Stomach (tissue), 4 donors: ENCODE data around the gene RILPL2.

Experiments
- CTCF ChIP-seq, 7 experiments: fragments of 450-650 bp in 4 of 7; fragments of 200-600 bp in 3 of 7; sonication (generic) in 3 of 7; IDR thresholded peaks; one replicate each; pipeline ENCODE4 v1.5.1; 2016 to 2019; ENCODE audit warnings: antibody characterized with exemption in 7 of 7, control low read depth in 2 of 7, mild to moderate bottlenecking in 1 of 7
- EP300 ChIP-seq: sonication (generic); formaldehyde crosslinking; IDR thresholded peaks from one replicate; pipeline ENCODE4 v1.6.1; 2017; ENCODE audit warnings: antibody characterized with exemption
- POLR2A ChIP-seq, 4 donors: fragments of 450-650 bp; IDR thresholded peaks; one replicate each; pipeline ENCODE4 v1.6.1; 2016; ENCODE audit warnings: antibody characterized with exemption in 4 of 4, control low read depth in 2 of 4, mild to moderate bottlenecking in 1 of 4, moderate library complexity in 1 of 4

GRCh38 chr12:123395236-123395635 is 41.2 kb downstream of the RILPL2 start:
- TF ChIP-seq POLR2A (IDR thresholded peaks at IDR 0.05): no peak
- no peak for TF ChIP-seq CTCF (IDR thresholded peaks at IDR 0.05)
- no peak for TF ChIP-seq EP300
